Neural cell (in vitro differentiated cells): ENCODE measurements around the gene HIVEP3. TPM values are rescaled to one million over a fixed set of nuclear protein-coding genes. Genes with fewer than 3 reads are reported as not detected.

Experiments used
- H2AFZ ChIP-seq: fragments of 200-600, 300-800 bp; sonication (generic), shearing (Covaris generic); 2 replicates; pipeline ENCODE4 v1.6.0; 2014; ENCODE audit warnings: low read depth, mild to moderate bottlenecking, antibody characterized with exemption, low read length, moderate library complexity
- H3F3A ChIP-seq: fragments of 200-600 bp; shearing (Covaris generic); 2 replicates; pipeline ENCODE4 v1.6.1; 2016; ENCODE audit warnings: mild to moderate bottlenecking, moderate library complexity, mixed read lengths, antibody characterized with exemption, low read length; ENCODE audit not compliant: insufficient read depth, poor library complexity, severe bottlenecking
- H3K27ac ChIP-seq: fragments of 200-600, 300-800 bp; sonication (generic), shearing (Covaris generic); 2 replicates; pipeline ENCODE4 v1.5.1; 2014; ENCODE audit warnings: mild to moderate bottlenecking, low read length, moderate library complexity
- H3K27me3 ChIP-seq: fragments of 300-800, 200-600 bp; sonication (generic), shearing (Covaris generic); 2 replicates; pipeline ENCODE4 v1.6.0; 2014; ENCODE audit warnings: mild to moderate bottlenecking, low read depth, low read length, moderate library complexity; ENCODE audit not compliant: insufficient read depth
- H3K36me3 ChIP-seq: fragments of 300-800, 200-600 bp; sonication (generic), shearing (Covaris generic); 2 replicates; pipeline ENCODE4 v1.5.1; 2014; ENCODE audit warnings: mild to moderate bottlenecking, antibody characterized with exemption, low read length, moderate library complexity; ENCODE audit not compliant: insufficient read depth
- H3K4me2 ChIP-seq: fragments of 300-800, 200-600 bp; sonication (generic), shearing (Covaris generic); 2 replicates; pipeline ENCODE4 v1.6.0; 2014; ENCODE audit warnings: mild to moderate bottlenecking, low read length
- H3K4me3 ChIP-seq: fragments of 300-800, 200-600 bp; sonication (generic), shearing (Covaris generic); 2 replicates; pipeline ENCODE4 v1.5.1; 2014; ENCODE audit warnings: mild to moderate bottlenecking, low read length, moderate library complexity
- H3K79me2 ChIP-seq: fragments of 200-600 bp; shearing (Covaris generic); replicated peaks from 2 replicates; pipeline ENCODE4 v1.6.0; 2014; ENCODE audit warnings: mild to moderate bottlenecking, low read length, moderate library complexity; ENCODE audit not compliant: insufficient read depth
- H3K9ac ChIP-seq: fragments of 300-800, 200-600 bp; sonication (generic), shearing (Covaris generic); 2 replicates; pipeline ENCODE4 v1.6.1; 2016; ENCODE audit warnings: mild to moderate bottlenecking, low read length, mixed read lengths
- H3K9me2 ChIP-seq: fragments of 200-600 bp; shearing (Covaris generic); 2 replicates; pipeline ENCODE4 v1.6.1; 2016; ENCODE audit warnings: mild to moderate bottlenecking, low read length, mixed read lengths; ENCODE audit not compliant: insufficient read depth
- H3K9me3 ChIP-seq: fragments of 200-600, 300-800 bp; sonication (generic), shearing (Covaris generic); 2 replicates; pipeline ENCODE4 v1.6.1; 2016; ENCODE audit warnings: mild to moderate bottlenecking, mixed run types, low read length, moderate library complexity, mixed read lengths
- H4K20me1 ChIP-seq: fragments of 200-600 bp; shearing (Covaris generic); 2 replicates; pipeline ENCODE4 v1.6.1; 2016; ENCODE audit warnings: mild to moderate bottlenecking, mixed run types; ENCODE audit not compliant: insufficient read depth
- EP300 ChIP-seq: fragments of 450-650 bp; conservative IDR thresholded peaks from 2 replicates; pipeline ENCODE4 v1.6.1; 2014; ENCODE audit warnings: antibody characterized with exemption, mild to moderate bottlenecking, moderate library complexity; ENCODE audit not compliant: poor library complexity, severe bottlenecking
- EZH2 ChIP-seq: fragments of 200-600, 300-800 bp; shearing (Covaris generic), sonication (generic); IDR thresholded peaks from 2 replicates; pipeline ENCODE4 v1.6.1; 2014; ENCODE audit warnings: antibody characterized with exemption, low read length, borderline replicate concordance, mild to moderate bottlenecking; ENCODE audit not compliant: insufficient read depth, poor library complexity, severe bottlenecking
- MXI1 ChIP-seq: fragments of 450-650 bp; conservative IDR thresholded peaks from 2 replicates; pipeline ENCODE4 v1.6.1; 2014; ENCODE audit warnings: antibody characterized with exemption, mild to moderate bottlenecking; ENCODE audit not compliant: poor library complexity, severe bottlenecking
- POLR2AphosphoS5 ChIP-seq: IDR thresholded peaks from 2 replicates; pipeline ENCODE4 v1.6.1; 2012
- RAD21 ChIP-seq: fragments of 450-650 bp; conservative IDR thresholded peaks from 2 replicates; pipeline ENCODE4 v1.6.1; 2014; ENCODE audit warnings: antibody characterized with exemption, mild to moderate bottlenecking, moderate library complexity
- REST ChIP-seq: IDR thresholded peaks from 2 replicates; pipeline ENCODE4 v1.6.1; 2012; ENCODE audit warnings: borderline replicate concordance
- SMC3 ChIP-seq: fragments of 450-650 bp; conservative IDR thresholded peaks from 2 replicates; pipeline ENCODE4 v1.6.1; 2014; ENCODE audit warnings: antibody characterized with exemption, mild to moderate bottlenecking, moderate library complexity; ENCODE audit not compliant: poor library complexity
- TAF1 ChIP-seq: IDR thresholded peaks from 2 replicates; pipeline ENCODE4 v1.6.1; 2012; ENCODE audit warnings: low read depth
- polyA plus RNA-seq: library from polyadenylated mRNA; depleted of rRNA; stranded (reverse); fragments of >200 nt; gene quantifications from 2 replicates; pipeline ENCODE4 v1.2.3, GENCODE V29; 2014
- TF ChIP-seq, protein P1 (sequence below): fragments of 450-650 bp; IDR thresholded peaks from 2 replicates; pipeline ENCODE4 v1.5.1; 2014; ENCODE audit warnings: antibody characterized with exemption, mild to moderate bottlenecking, moderate library complexity; ENCODE audit not compliant: poor library complexity, severe bottlenecking

HIVEP3 gene
- polyA plus RNA-seq, 1 donor from 2014 or later = 2.6 TPM

GRCh38 chr1:41864471-41865040 lies 54.2 kb downstream of the HIVEP3 start:
- H3K36me3 ChIP-seq = no peaks in the 10 kb centered on the region
- TF ChIP-seq MXI1 (no peak), REST (no peak), EZH2 (no peak), POLR2AphosphoS5 (no peak), RAD21 (no peak), TAF1 (no peak), SMC3 (no peak), EP300 (no peak)
- TF ChIP-seq, protein P1, sequence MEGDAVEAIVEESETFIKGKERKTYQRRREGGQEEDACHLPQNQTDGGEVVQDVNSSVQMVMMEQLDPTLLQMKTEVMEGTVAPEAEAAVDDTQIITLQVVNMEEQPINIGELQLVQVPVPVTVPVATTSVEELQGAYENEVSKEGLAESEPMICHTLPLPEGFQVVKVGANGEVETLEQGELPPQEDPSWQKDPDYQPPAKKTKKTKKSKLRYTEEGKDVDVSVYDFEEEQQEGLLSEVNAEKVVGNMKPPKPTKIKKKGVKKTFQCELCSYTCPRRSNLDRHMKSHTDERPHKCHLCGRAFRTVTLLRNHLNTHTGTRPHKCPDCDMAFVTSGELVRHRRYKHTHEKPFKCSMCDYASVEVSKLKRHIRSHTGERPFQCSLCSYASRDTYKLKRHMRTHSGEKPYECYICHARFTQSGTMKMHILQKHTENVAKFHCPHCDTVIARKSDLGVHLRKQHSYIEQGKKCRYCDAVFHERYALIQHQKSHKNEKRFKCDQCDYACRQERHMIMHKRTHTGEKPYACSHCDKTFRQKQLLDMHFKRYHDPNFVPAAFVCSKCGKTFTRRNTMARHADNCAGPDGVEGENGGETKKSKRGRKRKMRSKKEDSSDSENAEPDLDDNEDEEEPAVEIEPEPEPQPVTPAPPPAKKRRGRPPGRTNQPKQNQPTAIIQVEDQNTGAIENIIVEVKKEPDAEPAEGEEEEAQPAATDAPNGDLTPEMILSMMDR = no peak
- no peaks in the 10 kb centered on the region for H3K27me3 ChIP-seq
- no peak overlapping the region for H3K4me3 ChIP-seq
- H3K4me2 ChIP-seq = no peak overlapping the region
- H3F3A ChIP-seq = no peaks in the 10 kb centered on the region
- no peak overlapping the region for H2AFZ ChIP-seq
- H4K20me1 ChIP-seq = no peaks in the 10 kb centered on the region
- H3K9me3 ChIP-seq = no peaks in the 10 kb centered on the region
- H3K9ac ChIP-seq = no peak overlapping the region
- no peaks in the 10 kb centered on the region for H3K79me2 ChIP-seq
- no peaks in the 10 kb centered on the region for H3K9me2 ChIP-seq
- H3K27ac ChIP-seq = no peak overlapping the region

GRCh38 chr1:41863718-41864117 lies 55.0 kb downstream of the HIVEP3 start:
- Histone ChIP-seq H3K27me3 (no peaks in the 10 kb centered on the region), H3K9me2 (no peaks in the 10 kb centered on the region), H3K36me3 (no peaks in the 10 kb centered on the region), H3F3A (no peaks in the 10 kb centered on the region), H3K9ac (no peak overlapping the region), H4K20me1 (no peaks in the 10 kb centered on the region), H3K4me2 (no peak overlapping the region), H2AFZ (no peak overlapping the region), H3K4me3 (no peak overlapping the region), H3K79me2 (no peaks in the 10 kb centered on the region), H3K27ac (no peak overlapping the region), H3K9me3 (no peaks in the 10 kb centered on the region)
- TF ChIP-seq EZH2 (no peak), MXI1 (no peak), REST (no peak), POLR2AphosphoS5 (no peak), TAF1 (no peak), EP300 (no peak)
